SH-SY5Y (cell line): ENCODE measurements around the gene ASB6.

Experiments
- GATA2 ChIP-seq: IDR thresholded peaks from 2 replicates; pipeline ENCODE4 v1.6.1; 2011; ENCODE audit warnings: mild to moderate bottlenecking, low read depth, low read length
- GATA3 ChIP-seq: IDR thresholded peaks from 2 replicates; pipeline ENCODE4 v1.6.1; 2011; ENCODE audit warnings: low read depth, mild to moderate bottlenecking, low read length, moderate library complexity

DNA sequence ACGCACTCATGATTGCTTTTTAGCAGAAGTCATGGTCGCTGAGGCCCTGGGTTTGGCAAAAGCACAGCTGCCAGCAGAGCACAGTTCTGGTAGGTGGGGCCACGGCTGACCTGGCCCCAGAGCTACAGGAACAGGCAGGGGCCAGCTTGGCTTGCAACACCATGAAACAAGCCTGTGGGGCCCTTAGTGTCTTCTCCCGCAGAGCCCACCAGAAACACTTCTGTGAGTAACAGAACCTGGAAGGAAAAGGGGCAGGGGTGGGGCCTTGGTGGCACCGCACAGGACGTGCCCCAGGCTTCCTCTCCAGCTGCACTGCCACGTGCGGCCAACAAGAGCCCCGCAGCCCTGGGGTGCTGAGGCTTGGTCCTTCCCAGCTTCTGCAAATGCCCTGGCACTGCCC lies 4.8 kb downstream of the ASB6 start:
- TF ChIP-seq GATA2 (no peak), GATA3 (no peak)
